Endodermal cell (in vitro differentiated cells): ENCODE measurements around the gene SLC13A3. TPM values are rescaled to one million over a fixed set of nuclear protein-coding genes. Genes with fewer than 3 reads are reported as not detected.
A peak's percentile ranks its signal among the peaks of the same experiment; 100 is the strongest.

Experiments
- DNase-seq: peaks from one replicate; pipeline ENCODE4 v3.0.0-alpha.2; 2017
- H3K27ac ChIP-seq: 2 replicates; pipeline ENCODE4 v1.5.1; 2013; ENCODE audit warnings: mild to moderate bottlenecking, low read depth, low read length, moderate library complexity
- H3K27me3 ChIP-seq: 2 replicates; pipeline ENCODE4 v1.6.1; 2013; ENCODE audit warnings: mild to moderate bottlenecking, low read length, moderate library complexity; ENCODE audit not compliant: insufficient read depth, control insufficient read depth, poor library complexity, severe bottlenecking
- H3K36me3 ChIP-seq: 2 replicates; pipeline ENCODE4 v1.7.0; 2013; ENCODE audit warnings: mild to moderate bottlenecking, low read length, moderate library complexity; ENCODE audit not compliant: control insufficient read depth, insufficient read depth
- H3K4me1 ChIP-seq: one replicate; pipeline ENCODE4 v1.7.0; 2013; ENCODE audit warnings: low read length; ENCODE audit not compliant: control insufficient read depth, insufficient read depth
- H3K4me3 ChIP-seq: 2 replicates; pipeline ENCODE4 v1.5.1; 2013; ENCODE audit warnings: mild to moderate bottlenecking, low read length, moderate library complexity
- H3K9ac ChIP-seq: 2 replicates; pipeline ENCODE4 v1.6.1; 2013; ENCODE audit warnings: mild to moderate bottlenecking, low read length, moderate library complexity; ENCODE audit not compliant: poor library complexity, severe bottlenecking; ENCODE audit errors: extremely low read depth
- H3K9me3 ChIP-seq: 2 replicates; pipeline ENCODE4 v1.6.1; 2013; ENCODE audit warnings: mild to moderate bottlenecking, low read length, moderate library complexity; ENCODE audit not compliant: control insufficient read depth
- H3K27ac Mint-ChIP-seq: 2 replicates; pipeline ENCODE4 v1.8.0; 2020; ENCODE audit warnings: mixed read lengths
- H3K27me3 Mint-ChIP-seq: 2 replicates; pipeline ENCODE4 v1.8.0; 2021; ENCODE audit warnings: mild to moderate bottlenecking, mixed read lengths; ENCODE audit not compliant: insufficient read depth
- H3K36me3 Mint-ChIP-seq: 2 replicates; pipeline ENCODE4 v1.8.0; 2020; ENCODE audit warnings: low read depth, mixed read lengths
- H3K4me1 Mint-ChIP-seq: 2 replicates; pipeline ENCODE4 v1.8.0; 2020; ENCODE audit warnings: mixed read lengths
- H3K4me3 Mint-ChIP-seq: 2 replicates; pipeline ENCODE4 v1.8.0; 2020; ENCODE audit warnings: mild to moderate bottlenecking, moderate library complexity, mixed read lengths
- H3K9me3 Mint-ChIP-seq: 2 replicates; pipeline ENCODE4 v1.8.0; 2020; ENCODE audit warnings: mild to moderate bottlenecking, mixed read lengths
- WGBS, 2 experiments: methylation state at CpG; one replicate each; pipeline versions ENCODE4 v1.1.5 to v1.1.7; 2013; ENCODE audit warnings: missing lambda C conversion rate in 2 of 2, mixed read lengths in 1 of 2; ENCODE audit not compliant: insufficient coverage in 1 of 2, insufficient read length in 1 of 2; 5-methylcytosine and 5-hydroxymethylcytosine counted together
- total RNA-seq, 2 donors: library from RNA; stranded (reverse); fragmentation: NEBNext Ultra II Directional in 1 of 2; extraction: Animal tissue kit (Norgen Biotek cat#: 25700) in 1 of 2; gene quantifications; 2 replicates in 1 of 2; 3 replicates in 1 of 2; pipeline ENCODE4 v1.2.1, GENCODE V29; 2021
- TF ChIP-seq, protein P1 (sequence below): fragments of 200-600 bp; sonication (generic); conservative IDR thresholded peaks from 2 replicates; pipeline ENCODE4 v1.5.0; 2021; ENCODE audit warnings: antibody characterized with exemption, mild to moderate bottlenecking

Gene SLC13A3
- total RNA-seq, 2 donors from 2014 or later, result 7.3 to 9.0 TPM

DNA sequence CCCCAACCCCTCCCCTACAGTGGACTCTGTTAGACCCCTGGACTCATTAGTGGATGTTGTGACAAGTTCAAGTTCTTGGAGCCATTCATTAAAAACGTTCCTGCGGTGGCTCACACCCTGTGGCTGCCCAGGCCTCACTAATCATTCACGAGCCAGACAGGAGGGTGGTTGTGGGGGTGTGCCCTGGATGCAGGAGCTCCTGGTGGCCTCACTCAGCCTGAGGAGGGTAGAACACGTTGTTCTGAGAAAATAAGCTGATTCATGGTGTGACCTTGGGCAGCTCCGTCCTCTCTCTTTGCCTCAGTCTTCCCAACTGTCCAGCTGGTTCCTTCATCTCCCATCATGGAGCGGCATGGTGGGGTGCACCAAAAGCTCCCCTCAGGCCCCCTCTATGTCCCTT lies 16.7 kb downstream of the SLC13A3 start:
- no peak for DNase-seq
- no peaks in the 10 kb centered on the region for H3K36me3 Mint-ChIP-seq
- H3K9me3 ChIP-seq, result peaks cover 12% of the 10 kb centered on the region
- H3K36me3 ChIP-seq, result no peaks in the 10 kb centered on the region
- H3K27ac Mint-ChIP-seq, result no peak overlapping the region
- H3K9ac ChIP-seq, result no peak overlapping the region
- peaks cover 14% of the 10 kb centered on the region for H3K9me3 Mint-ChIP-seq
- H3K27ac ChIP-seq, result no peak overlapping the region
- TF ChIP-seq, protein P1, sequence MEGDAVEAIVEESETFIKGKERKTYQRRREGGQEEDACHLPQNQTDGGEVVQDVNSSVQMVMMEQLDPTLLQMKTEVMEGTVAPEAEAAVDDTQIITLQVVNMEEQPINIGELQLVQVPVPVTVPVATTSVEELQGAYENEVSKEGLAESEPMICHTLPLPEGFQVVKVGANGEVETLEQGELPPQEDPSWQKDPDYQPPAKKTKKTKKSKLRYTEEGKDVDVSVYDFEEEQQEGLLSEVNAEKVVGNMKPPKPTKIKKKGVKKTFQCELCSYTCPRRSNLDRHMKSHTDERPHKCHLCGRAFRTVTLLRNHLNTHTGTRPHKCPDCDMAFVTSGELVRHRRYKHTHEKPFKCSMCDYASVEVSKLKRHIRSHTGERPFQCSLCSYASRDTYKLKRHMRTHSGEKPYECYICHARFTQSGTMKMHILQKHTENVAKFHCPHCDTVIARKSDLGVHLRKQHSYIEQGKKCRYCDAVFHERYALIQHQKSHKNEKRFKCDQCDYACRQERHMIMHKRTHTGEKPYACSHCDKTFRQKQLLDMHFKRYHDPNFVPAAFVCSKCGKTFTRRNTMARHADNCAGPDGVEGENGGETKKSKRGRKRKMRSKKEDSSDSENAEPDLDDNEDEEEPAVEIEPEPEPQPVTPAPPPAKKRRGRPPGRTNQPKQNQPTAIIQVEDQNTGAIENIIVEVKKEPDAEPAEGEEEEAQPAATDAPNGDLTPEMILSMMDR, result no peak
- peaks cover under 1% of the 10 kb centered on the region for H3K27me3 ChIP-seq
- H3K4me1 Mint-ChIP-seq, result peaks cover 14% of the 10 kb centered on the region
- 88 to 100% methylated on average over 5 to 6 of the region's 6 CpGs for WGBS, 2 experiments
- H3K27me3 Mint-ChIP-seq, result peaks cover 12% of the 10 kb centered on the region
- no peak overlapping the region for H3K4me3 Mint-ChIP-seq
- H3K4me3 ChIP-seq, result no peak overlapping the region
- H3K4me1 ChIP-seq, result peaks cover 13% of the 10 kb centered on the region

DNA sequence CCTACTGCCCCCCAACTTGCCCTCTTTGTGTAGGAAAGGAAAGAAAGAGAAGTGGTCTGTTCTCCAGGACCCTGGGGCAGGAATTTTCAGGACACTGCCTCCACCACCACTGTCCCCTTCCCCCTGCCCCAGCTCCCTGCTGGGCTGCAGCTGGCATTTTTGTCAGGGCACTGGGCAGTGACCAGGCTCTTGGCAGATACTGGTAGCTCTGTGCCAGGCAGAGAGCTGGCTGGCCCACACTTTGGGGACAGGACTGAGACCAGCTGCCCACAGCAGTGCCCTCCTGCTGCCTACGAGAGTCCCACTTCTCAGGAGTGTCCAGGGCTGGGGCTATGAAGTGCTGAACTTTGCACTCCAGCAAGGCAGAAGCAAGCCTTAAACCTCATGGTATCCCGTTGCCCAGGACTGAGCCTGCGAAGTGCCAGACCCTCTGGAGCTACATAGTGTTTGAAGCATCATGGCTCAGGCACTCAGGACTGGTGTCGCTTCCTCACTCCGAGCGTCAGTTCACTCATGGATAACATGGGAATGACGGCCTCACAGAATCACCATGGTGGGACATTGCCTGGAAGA lies 19.3 kb downstream of the SLC13A3 start:
- H3K4me3 Mint-ChIP-seq, result no peak overlapping the region
- peaks cover 24% of the 10 kb centered on the region for H3K9me3 Mint-ChIP-seq
- no peaks in the 10 kb centered on the region for H3K36me3 Mint-ChIP-seq
- Histone ChIP-seq H3K9ac (peak overlapping the region; percentile 20), H3K4me3 (peak overlapping the region; percentile 53), H3K9me3 (peaks cover 27% of the 10 kb centered on the region), H3K27ac (no peak overlapping the region), H3K4me1 (peaks cover 17% of the 10 kb centered on the region), H3K36me3 (no peaks in the 10 kb centered on the region), H3K27me3 (no peaks in the 10 kb centered on the region)
- TF ChIP-seq, protein P1, result no peak
- 88 to 91% methylated on average over 7 of the region's 7 CpGs for WGBS, 2 experiments
- DNase-seq, result no peak
- peaks cover 17% of the 10 kb centered on the region for H3K27me3 Mint-ChIP-seq
- H3K27ac Mint-ChIP-seq, result no peak overlapping the region
- H3K4me1 Mint-ChIP-seq, result peaks cover 16% of the 10 kb centered on the region

DNA sequence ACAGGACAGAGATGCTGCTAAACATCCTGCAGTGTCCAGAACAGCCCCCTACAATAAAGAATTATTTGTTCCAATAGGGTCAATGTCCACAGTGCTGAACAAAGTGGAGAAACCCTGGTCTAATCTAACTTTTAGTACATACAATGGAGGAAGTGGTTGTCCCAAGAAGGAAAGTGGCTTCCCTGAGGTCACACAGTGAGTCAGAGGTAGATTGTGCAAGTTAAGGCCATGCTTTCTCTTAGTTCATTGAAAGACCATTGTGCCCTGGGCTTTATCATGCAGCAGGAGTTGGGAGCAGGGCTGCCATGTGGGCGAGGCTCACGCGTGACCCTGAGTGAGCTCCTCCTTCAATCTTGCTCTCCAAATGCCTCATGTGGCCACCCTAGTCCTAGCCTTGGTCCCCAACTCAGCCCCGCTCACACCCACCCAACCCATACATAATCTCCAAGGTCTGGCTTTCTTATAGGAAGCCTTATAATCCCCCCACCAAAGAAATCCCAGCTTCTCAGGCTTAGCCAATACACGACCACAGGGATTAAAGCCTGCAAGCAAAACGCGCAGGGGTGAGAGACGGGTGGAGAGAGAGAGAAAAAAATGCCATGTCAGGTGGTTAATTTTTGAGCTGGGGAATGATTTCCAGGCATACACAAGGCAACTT lies 19.9 kb downstream of the SLC13A3 start:
- DNase-seq, result peak; percentile 66
- H3K27ac ChIP-seq, result no peak overlapping the region
- H3K36me3 Mint-ChIP-seq, result no peaks in the 10 kb centered on the region
- H3K4me3 ChIP-seq, result peak overlapping the region; percentile 53
- peaks cover 24% of the 10 kb centered on the region for H3K9me3 Mint-ChIP-seq
- H3K36me3 ChIP-seq, result no peaks in the 10 kb centered on the region
- H3K9ac ChIP-seq, result peak overlapping the region; percentile 20
- TF ChIP-seq, protein P1, result no peak
- no peak overlapping the region for H3K4me3 Mint-ChIP-seq
- WGBS, 2 experiments, result 67% methylated on average over 8 of the region's 8 CpGs; no CpG with 5 or more reads in 1 of the 2 experiments
- H3K4me1 Mint-ChIP-seq, result peaks cover 21% of the 10 kb centered on the region
- H3K27me3 ChIP-seq, result no peaks in the 10 kb centered on the region
- H3K9me3 ChIP-seq, result peaks cover 27% of the 10 kb centered on the region
- H3K4me1 ChIP-seq, result peaks cover 22% of the 10 kb centered on the region
- H3K27me3 Mint-ChIP-seq, result peaks cover 17% of the 10 kb centered on the region
- peak overlapping the region; percentile 78 for H3K27ac Mint-ChIP-seq
